ENCODE measurements around the gene KLC1. TPM values are rescaled to one million over a fixed set of nuclear protein-coding genes. Genes with fewer than 3 reads are reported as not detected.
A peak's percentile ranks its signal among the peaks of the same experiment; 100 is the strongest.

Gene KLC1
- total RNA-seq, 4 donors from 2014 or later, result 205 to 427 (median 291) TPM

- Histone ChIP-seq H3K27me3 (no peaks in the 10 kb centered on the region), H3K4me1 (peaks cover 24 to 55% (median 40%) of the 10 kb centered on the region in 4 donors), H3K9me3 (no peaks in the 10 kb centered on the region), H3K4me3 (peak overlapping the region; percentile 50 to 96 (median 87)), H3K36me3 (no peaks in the 10 kb centered on the region), H3K27ac (peak overlapping the region; percentile 91 to 97 (median 92))
- TF ChIP-seq POLR2A (IDR thresholded peaks at IDR 0.05) (no peak), CTCF (IDR thresholded peaks at IDR 0.05) (no peak), EP300 (IDR thresholded peaks at IDR 0.05; ENCODE audit: low read depth) (no peak), POLR2AphosphoS5 (IDR thresholded peaks at IDR 0.05) (no peak)
- intact Hi-C loops (cut with DNase I; ENCODE audit: low total_unique reads) (loop anchor here (10.0 kb wide), 1 partner anchor 141 kb away; no protein-coding TSS in a partner anchor), in situ Hi-C loops (cut with MboI; ENCODE audit: low pct_ligation_motif_present in 1 of 4, low pct_unique_long_range_greater_than_20kb in 1 of 4, low sequenced_read_pairs in 3 of 4) (no loop called here)
- DNase-seq, result peak; percentile 60
- 1% methylated on average over 39 of the region's 72 CpGs; no CpG with 5 or more reads in 1 of the 2 donors for WGBS, 2 donors (ENCODE audit: low coverage in 1 of 2)
These were observed 87.2 kb downstream of the KLC1 start for GRCh38 chr14:103716091-103716801.

DNA sequence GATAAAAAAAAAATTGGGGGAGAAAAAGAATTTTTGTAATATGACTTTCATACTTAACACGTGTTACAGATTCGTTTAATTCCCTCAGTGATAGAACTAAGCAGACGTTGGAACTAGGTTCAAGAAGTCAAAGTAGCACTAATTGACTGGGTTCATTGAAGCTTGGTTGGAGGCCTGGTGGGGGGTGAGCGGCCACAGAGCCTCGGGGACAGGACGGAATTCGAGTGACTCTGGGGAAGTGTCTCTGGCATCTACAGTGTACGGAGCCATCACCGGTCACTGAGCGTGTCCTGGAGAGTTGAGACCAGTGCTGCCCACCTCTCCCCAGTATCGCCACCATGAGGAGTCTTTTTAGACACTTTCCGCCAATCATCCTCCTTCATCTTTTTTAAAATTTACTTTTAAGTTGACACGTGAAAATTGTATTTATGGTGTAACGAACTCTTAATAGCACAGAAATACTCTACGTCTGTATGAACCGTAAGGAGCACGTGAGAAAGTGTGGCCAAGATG is 87.9 kb downstream of the KLC1 start:
- Histone ChIP-seq H3K27me3 (no peaks in the 10 kb centered on the region), H3K4me1 (peaks cover 20 to 48% (median 33%) of the 10 kb centered on the region in 4 donors), H3K4me3 (peak overlapping the region; percentile 50 to 96 (median 87)), H3K36me3 (no peaks in the 10 kb centered on the region), H3K27ac (peak overlapping the region in 1 of 4 donors; percentile 97), H3K9me3 (no peaks in the 10 kb centered on the region)
- DNase-seq, result no peak
- TF ChIP-seq POLR2AphosphoS5 (IDR thresholded peaks at IDR 0.05) (no peak), EP300 (IDR thresholded peaks at IDR 0.05; ENCODE audit: low read depth) (no peak), CTCF (IDR thresholded peaks at IDR 0.05) (no peak), POLR2A (IDR thresholded peaks at IDR 0.05) (no peak)
- in situ Hi-C loops (cut with MboI; ENCODE audit: low pct_ligation_motif_present in 1 of 4, low pct_unique_long_range_greater_than_20kb in 1 of 4, low sequenced_read_pairs in 3 of 4), result no loop called here
- intact Hi-C loops (cut with DNase I; ENCODE audit: low total_unique reads), result loop anchor here (10.0 kb wide), 1 partner anchor 142 kb away; no protein-coding TSS in a partner anchor
- WGBS, 2 donors (ENCODE audit: low coverage in 1 of 2), result 87 to 91% methylated on average over 12 to 17 of the region's 17 CpGs

DNA sequence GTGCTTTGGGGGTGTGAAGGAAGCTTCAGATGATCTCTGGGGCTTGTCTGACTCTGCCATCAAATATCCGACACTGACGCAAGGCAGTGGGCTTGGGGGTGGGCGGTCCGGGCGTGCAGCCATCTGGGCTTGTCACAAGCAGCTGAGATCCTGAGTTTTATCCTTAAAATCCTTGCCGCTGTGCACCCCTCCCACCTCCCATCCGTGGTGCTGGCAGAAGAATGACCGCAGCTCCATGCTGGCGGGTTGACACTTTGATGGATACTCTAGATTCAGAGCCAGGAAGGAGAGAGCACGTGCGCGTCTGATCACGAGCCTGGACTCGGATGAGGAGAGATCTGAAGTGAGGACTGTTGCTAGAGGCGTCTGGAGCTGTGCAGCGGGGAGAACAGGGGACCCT is 89.6 kb downstream of the KLC1 start:
- no peaks in the 10 kb centered on the region for H3K9me3 ChIP-seq
- peak in 1 of 3 donors; percentile 25 for TF ChIP-seq POLR2AphosphoS5 (IDR thresholded peaks at IDR 0.05)
- no peak for TF ChIP-seq CTCF (IDR thresholded peaks at IDR 0.05)
- TF ChIP-seq EP300 (IDR thresholded peaks at IDR 0.05; ENCODE audit: low read depth), result no peak
- TF ChIP-seq POLR2A (IDR thresholded peaks at IDR 0.05), result no peak
- H3K4me3 ChIP-seq, result no peak overlapping the region
- H3K27me3 ChIP-seq, result no peaks in the 10 kb centered on the region
- H3K4me1 ChIP-seq, result peaks cover 16 to 44% (median 29%) of the 10 kb centered on the region in 4 donors
- intact Hi-C loops (cut with DNase I; ENCODE audit: low total_unique reads) (loop anchor here (10.0 kb wide), 1 partner anchor 144 kb away; no protein-coding TSS in a partner anchor), in situ Hi-C loops (cut with MboI; ENCODE audit: low pct_ligation_motif_present in 1 of 4, low pct_unique_long_range_greater_than_20kb in 1 of 4, low sequenced_read_pairs in 3 of 4) (no loop called here)
- no peak for DNase-seq
- H3K27ac ChIP-seq, result no peak overlapping the region
- no peaks in the 10 kb centered on the region for H3K36me3 ChIP-seq
- WGBS, 2 donors (ENCODE audit: low coverage in 1 of 2), result 76% methylated on average over 16 of the region's 16 CpGs; no CpG with 5 or more reads in 1 of the 2 donors

- Histone ChIP-seq H3K4me1 (peaks cover 22 to 46% (median 32%) of the 10 kb centered on the region in 4 donors), H3K9me3 (no peaks in the 10 kb centered on the region), H3K4me3 (no peak overlapping the region), H3K36me3 (no peaks in the 10 kb centered on the region), H3K27ac (no peak overlapping the region), H3K27me3 (no peaks in the 10 kb centered on the region)
- TF ChIP-seq POLR2AphosphoS5 (IDR thresholded peaks at IDR 0.05) (no peak), POLR2A (IDR thresholded peaks at IDR 0.05) (no peak)
- in situ Hi-C loops (cut with MboI; ENCODE audit: low pct_ligation_motif_present in 1 of 4, low pct_unique_long_range_greater_than_20kb in 1 of 4, low sequenced_read_pairs in 3 of 4) (no loop called here), intact Hi-C loops (cut with DNase I; ENCODE audit: low total_unique reads) (loop anchor here (10.0 kb wide), 1 partner anchor 145 kb away; no protein-coding TSS in a partner anchor)
- WGBS, 2 donors (ENCODE audit: low coverage in 1 of 2), result 88 to 100% methylated on average over 1 to 8 of the region's 8 CpGs
- no peak for DNase-seq
These were observed 90.7 kb downstream of the KLC1 start for GRCh38 chr14:103719751-103720150.

Data from transverse colon (tissue), 4 donors.